ENCODE measurements around the gene SNRNP70. TPM values are rescaled to one million over a fixed set of nuclear protein-coding genes. Genes with fewer than 3 reads are reported as not detected.

Gene SNRNP70
- total RNA-seq, 1 experiment from 2014 or later, result 259 TPM

DNA sequence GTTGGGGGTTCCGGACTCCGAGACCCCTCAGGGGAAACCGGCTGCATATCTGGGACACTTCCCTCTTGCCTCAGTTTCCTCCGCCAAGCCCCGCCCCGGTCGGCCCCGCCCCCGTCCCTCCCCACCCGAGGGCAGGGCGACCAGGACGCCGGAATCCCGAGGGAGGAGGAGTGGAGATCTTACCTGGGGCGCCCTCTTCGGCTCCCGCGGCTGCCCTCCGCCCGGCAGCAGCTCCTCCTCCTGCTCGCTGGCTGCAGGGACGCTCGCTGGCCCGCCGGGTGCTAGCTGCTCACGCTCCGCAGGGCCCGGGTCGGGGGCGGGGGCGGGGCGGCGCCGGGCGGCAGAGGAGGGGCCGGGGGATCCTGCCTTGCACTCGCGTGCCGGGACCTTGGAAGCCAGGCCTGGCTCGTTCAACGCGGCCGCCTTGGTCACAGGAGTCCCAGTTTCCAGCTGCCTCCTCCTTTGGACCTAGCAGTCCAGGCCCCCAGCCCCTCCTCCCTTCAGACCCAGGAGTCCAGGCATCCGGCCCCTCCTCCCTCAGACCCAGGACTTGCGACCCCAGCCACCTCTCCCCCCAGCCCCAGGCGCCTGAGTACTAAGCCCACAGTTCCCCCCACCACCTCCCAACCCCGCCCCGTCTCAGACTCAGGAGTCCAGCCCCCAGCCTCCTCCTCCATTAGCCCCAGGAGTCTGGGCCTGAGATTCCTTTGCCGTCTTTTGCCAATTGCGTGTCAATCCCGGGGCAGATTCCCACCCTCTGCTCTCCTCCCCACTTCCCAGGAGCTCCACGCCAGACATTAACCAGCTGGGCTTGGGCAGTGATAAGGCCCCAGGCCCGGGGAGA lies 20.3 kb upstream of the SNRNP70 start, which contains the start of gene NTF4:
TSS of gene NTF4 (minus strand) at position 51 of the 844 bp plus-strand sequence. CDS start 2,821 bp downstream, outside the sequence.
- Mint-ChIP-seq H3K4me1 (ENCODE audit: low read depth, unreplicated experiment) (peaks cover 26% of the 10 kb centered on the region), H3K4me3 (ENCODE audit: unreplicated experiment) (peak within 1 kb of the TSS; percentile 71), H3K27ac (ENCODE audit: unreplicated experiment) (peak within 1 kb of the TSS; percentile 73), H3K9me3 (ENCODE audit: unreplicated experiment) (peaks cover 18% of the 10 kb centered on the region), H3K27me3 (ENCODE audit: insufficient read depth, unreplicated experiment) (no peaks in the 10 kb centered on the region), H3K36me3 (ENCODE audit: insufficient read depth, unreplicated experiment) (peaks cover 9% of the 10 kb centered on the region)
- DNase-seq, result peak; percentile 92
- H3K4me3 ChIP-seq (ENCODE audit: low read depth, low read length), result peak within 1 kb of the TSS; percentile 38
- ChIA-PET CTCF (interaction anchor here (0.6 to 1.8 kb wide), 11 partner anchors 9 to 1292 kb away, joined by 4 to 16 read pairs (median 5); partner anchors contain the start of genes AP2A1, GYS1 and RUVBL2), POLR2A (interaction anchor here (0.6 to 1.2 kb wide), 7 partner anchors 9 to 279 kb away, joined by 3 to 8 read pairs (median 3); partner anchors contain the start of genes GYS1 and RUVBL2)
- H3K36me3 ChIP-seq (ENCODE audit: control insufficient read depth, insufficient read depth, low read length), result no peaks in the 10 kb centered on the region
- H3K9me3 ChIP-seq, result no peaks in the 10 kb centered on the region
- H3K27me3 ChIP-seq (replicated peaks; ENCODE audit: control insufficient read depth, insufficient read depth, low read length), result no peaks in the 10 kb centered on the region
- no TSS peak for BruUV-seq (replicated peaks)
- intact Hi-C loops (cut with micrococcal nuclease; ENCODE audit: unreplicated experiment), result loop anchor here (2.0 kb wide), 1 partner anchor 20 kb away; the partner anchor contains the start of gene SNRNP70
- TF ChIP-seq, protein P1, sequence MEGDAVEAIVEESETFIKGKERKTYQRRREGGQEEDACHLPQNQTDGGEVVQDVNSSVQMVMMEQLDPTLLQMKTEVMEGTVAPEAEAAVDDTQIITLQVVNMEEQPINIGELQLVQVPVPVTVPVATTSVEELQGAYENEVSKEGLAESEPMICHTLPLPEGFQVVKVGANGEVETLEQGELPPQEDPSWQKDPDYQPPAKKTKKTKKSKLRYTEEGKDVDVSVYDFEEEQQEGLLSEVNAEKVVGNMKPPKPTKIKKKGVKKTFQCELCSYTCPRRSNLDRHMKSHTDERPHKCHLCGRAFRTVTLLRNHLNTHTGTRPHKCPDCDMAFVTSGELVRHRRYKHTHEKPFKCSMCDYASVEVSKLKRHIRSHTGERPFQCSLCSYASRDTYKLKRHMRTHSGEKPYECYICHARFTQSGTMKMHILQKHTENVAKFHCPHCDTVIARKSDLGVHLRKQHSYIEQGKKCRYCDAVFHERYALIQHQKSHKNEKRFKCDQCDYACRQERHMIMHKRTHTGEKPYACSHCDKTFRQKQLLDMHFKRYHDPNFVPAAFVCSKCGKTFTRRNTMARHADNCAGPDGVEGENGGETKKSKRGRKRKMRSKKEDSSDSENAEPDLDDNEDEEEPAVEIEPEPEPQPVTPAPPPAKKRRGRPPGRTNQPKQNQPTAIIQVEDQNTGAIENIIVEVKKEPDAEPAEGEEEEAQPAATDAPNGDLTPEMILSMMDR (IDR thresholded peaks at IDR 0.05; ENCODE audit: insufficient read depth in 1 of 2, low read depth in 1 of 2, low read length in 1 of 2, severe bottlenecking in 1 of 2, unreplicated experiment in 1 of 2), result peak in 1 of 2 experiments; percentile 29
- peaks cover 34% of the 10 kb centered on the region for H3K4me1 ChIP-seq

DNA sequence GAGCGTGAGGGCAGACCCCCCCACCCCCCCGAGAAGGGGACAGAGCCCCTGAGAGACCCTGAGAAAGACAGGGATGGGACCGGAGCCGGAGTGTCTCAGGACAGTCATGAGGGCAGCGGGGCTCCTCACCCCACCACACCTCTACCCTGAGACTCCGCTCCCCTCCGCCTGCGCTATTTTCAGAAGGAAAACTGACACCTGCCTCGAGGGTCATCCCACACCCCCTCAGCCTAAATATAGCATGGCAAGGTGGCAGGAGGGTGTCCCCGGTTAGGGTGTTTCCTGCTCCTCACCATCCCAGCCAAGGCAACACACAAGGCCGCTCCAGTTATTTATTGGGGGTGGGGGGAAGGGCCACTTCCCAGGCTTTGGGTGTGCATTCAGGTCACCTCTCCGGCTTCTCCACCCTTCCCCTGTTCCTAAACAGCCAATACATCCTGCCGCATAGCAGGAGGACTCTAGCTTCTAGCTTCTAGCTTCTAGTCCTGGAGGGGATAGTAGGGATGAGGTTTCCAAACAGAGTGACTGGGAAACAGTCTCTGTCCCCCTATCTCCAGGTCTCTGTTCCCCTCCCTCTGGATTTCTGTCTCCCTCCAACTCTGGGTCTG lies 19.2 kb upstream of the SNRNP70 start:
- H3K27me3 Mint-ChIP-seq (ENCODE audit: insufficient read depth, unreplicated experiment), result no peaks in the 10 kb centered on the region
- TF ChIP-seq, protein P1 (IDR thresholded peaks at IDR 0.05; ENCODE audit: insufficient read depth in 1 of 2, low read depth in 1 of 2, low read length in 1 of 2, severe bottlenecking in 1 of 2, unreplicated experiment in 1 of 2), result no peak
- no peaks in the 10 kb centered on the region for H3K27me3 ChIP-seq (replicated peaks; ENCODE audit: control insufficient read depth, insufficient read depth, low read length)
- no peaks in the 10 kb centered on the region for H3K9me3 ChIP-seq
- no peak overlapping the region for H3K4me3 ChIP-seq (ENCODE audit: low read depth, low read length)
- peaks cover 4% of the 10 kb centered on the region for H3K36me3 Mint-ChIP-seq (ENCODE audit: insufficient read depth, unreplicated experiment)
- peaks cover 34% of the 10 kb centered on the region for H3K4me1 ChIP-seq
- no TSS peak for BruUV-seq (replicated peaks)
- H3K9me3 Mint-ChIP-seq (ENCODE audit: unreplicated experiment), result peaks cover 22% of the 10 kb centered on the region
- peaks cover 26% of the 10 kb centered on the region for H3K4me1 Mint-ChIP-seq (ENCODE audit: low read depth, unreplicated experiment)
- intact Hi-C loops (cut with micrococcal nuclease; ENCODE audit: unreplicated experiment), result loop anchor here (2.0 kb wide), 1 partner anchor 19 kb away; the partner anchor contains the start of gene SNRNP70
- H3K27ac Mint-ChIP-seq (ENCODE audit: unreplicated experiment), result peak overlapping the region; percentile 74
- POLR2A ChIA-PET, result no interaction called here
- H3K36me3 ChIP-seq (ENCODE audit: control insufficient read depth, insufficient read depth, low read length), result no peaks in the 10 kb centered on the region
- H3K4me3 Mint-ChIP-seq (ENCODE audit: unreplicated experiment), result peak overlapping the region; percentile 71
- CTCF ChIA-PET, result interaction anchor here (0.6 to 1.8 kb wide), 6 partner anchors 8 to 190 kb away, joined by 3 to 16 read pairs (median 14); a partner anchor contains a TSS
- DNase-seq, result no peak

DNA sequence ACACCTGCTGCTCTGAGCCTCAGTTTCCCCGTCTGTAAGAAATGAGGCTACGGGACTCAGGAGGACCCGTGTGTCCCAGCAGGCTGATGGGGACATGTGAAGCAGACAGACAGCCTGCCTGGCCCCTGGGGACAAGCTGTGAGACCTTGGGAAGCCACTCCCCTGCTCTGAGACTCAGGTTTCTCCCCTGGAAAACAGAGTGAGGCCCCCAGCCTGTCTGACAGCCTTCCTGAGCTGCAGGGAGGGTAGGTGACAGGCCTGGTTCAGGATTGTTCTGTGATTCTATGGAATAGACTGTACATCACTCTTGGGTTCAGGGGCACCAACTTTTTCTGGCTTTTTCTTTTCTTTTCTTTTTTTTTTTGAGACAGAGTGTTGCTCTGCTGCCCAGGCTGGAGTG lies 17.7 kb upstream of the SNRNP70 start:
- Mint-ChIP-seq H3K4me3 (ENCODE audit: unreplicated experiment) (no peak overlapping the region), H3K27ac (ENCODE audit: unreplicated experiment) (no peak overlapping the region)
- CTCF ChIA-PET, result interaction anchor here (0.5 to 1.2 kb wide), 4 partner anchors 10 to 255 kb away, joined by 3 to 6 read pairs (median 4); partner anchors contain the start of genes CGB7 and RUVBL2

More for the DNA sequence above, 17.7 kb upstream of the SNRNP70 start:
- TF ChIP-seq, protein P1 (IDR thresholded peaks at IDR 0.05; ENCODE audit: insufficient read depth in 1 of 2, low read depth in 1 of 2, low read length in 1 of 2, severe bottlenecking in 1 of 2, unreplicated experiment in 1 of 2), result no peak
- peaks cover 13% of the 10 kb centered on the region for H3K36me3 Mint-ChIP-seq (ENCODE audit: insufficient read depth, unreplicated experiment)
- Histone ChIP-seq H3K9me3 (no peaks in the 10 kb centered on the region), H3K4me3 (ENCODE audit: low read depth, low read length) (no peak overlapping the region), H3K36me3 (ENCODE audit: control insufficient read depth, insufficient read depth, low read length) (no peaks in the 10 kb centered on the region), H3K27me3 (replicated peaks; ENCODE audit: control insufficient read depth, insufficient read depth, low read length) (no peaks in the 10 kb centered on the region), H3K4me1 (peaks cover 37% of the 10 kb centered on the region)
- H3K27me3 Mint-ChIP-seq (ENCODE audit: insufficient read depth, unreplicated experiment), result no peaks in the 10 kb centered on the region
- intact Hi-C loops (cut with micrococcal nuclease; ENCODE audit: unreplicated experiment), result no loop called here
- POLR2A ChIA-PET, result no interaction called here
- H3K4me1 Mint-ChIP-seq (ENCODE audit: low read depth, unreplicated experiment), result peaks cover 26% of the 10 kb centered on the region
- BruUV-seq (replicated peaks), result no TSS peak
- no peak for DNase-seq
- H3K9me3 Mint-ChIP-seq (ENCODE audit: unreplicated experiment), result peaks cover 22% of the 10 kb centered on the region

All from Caco-2 (cell line).